ENCODE measurements around the gene RPL29.

Gene RPL29

GRCh38 chr3:52007291-52007690 is 11.6 kb upstream of the RPL29 start:
- no peak for ATAC-seq
- TF ChIP-seq ISL1 (CRISPR knock-in tag; IDR thresholded peaks at IDR 0.05) (no peak), GLIS3 (CRISPR knock-in tag; IDR thresholded peaks at IDR 0.05) (no peak), OSR1 (CRISPR knock-in tag; IDR thresholded peaks at IDR 0.05) (no peak), ZNF70 (CRISPR knock-in tag; IDR thresholded peaks at IDR 0.05) (no peak), RARB (CRISPR knock-in tag; IDR thresholded peaks at IDR 0.05) (no peak), ZFP30 (CRISPR knock-in tag; IDR thresholded peaks at IDR 0.05) (no peak), ESRRG (CRISPR knock-in tag; IDR thresholded peaks at IDR 0.05) (no peak)
- TF ChIP-seq, protein P1, sequence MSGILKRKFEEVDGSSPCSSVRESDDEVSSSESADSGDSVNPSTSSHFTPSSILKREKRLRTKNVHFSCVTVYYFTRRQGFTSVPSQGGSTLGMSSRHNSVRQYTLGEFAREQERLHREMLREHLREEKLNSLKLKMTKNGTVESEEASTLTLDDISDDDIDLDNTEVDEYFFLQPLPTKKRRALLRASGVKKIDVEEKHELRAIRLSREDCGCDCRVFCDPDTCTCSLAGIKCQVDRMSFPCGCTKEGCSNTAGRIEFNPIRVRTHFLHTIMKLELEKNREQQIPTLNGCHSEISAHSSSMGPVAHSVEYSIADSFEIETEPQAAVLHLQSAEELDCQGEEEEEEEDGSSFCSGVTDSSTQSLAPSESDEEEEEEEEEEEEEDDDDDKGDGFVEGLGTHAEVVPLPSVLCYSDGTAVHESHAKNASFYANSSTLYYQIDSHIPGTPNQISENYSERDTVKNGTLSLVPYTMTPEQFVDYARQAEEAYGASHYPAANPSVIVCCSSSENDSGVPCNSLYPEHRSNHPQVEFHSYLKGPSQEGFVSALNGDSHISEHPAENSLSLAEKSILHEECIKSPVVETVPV (CRISPR knock-in tag; IDR thresholded peaks at IDR 0.05), result no peak

- TF ChIP-seq ZC3H10 (CRISPR knock-in tag; IDR thresholded peaks at IDR 0.05), result no peak
- TF ChIP-seq GLIS3 (CRISPR knock-in tag; IDR thresholded peaks at IDR 0.05), result no peak
- ATAC-seq, result no peak
These were observed 11.1 kb upstream of the RPL29 start for GRCh38 chr3:52006820-52007133.

DNA sequence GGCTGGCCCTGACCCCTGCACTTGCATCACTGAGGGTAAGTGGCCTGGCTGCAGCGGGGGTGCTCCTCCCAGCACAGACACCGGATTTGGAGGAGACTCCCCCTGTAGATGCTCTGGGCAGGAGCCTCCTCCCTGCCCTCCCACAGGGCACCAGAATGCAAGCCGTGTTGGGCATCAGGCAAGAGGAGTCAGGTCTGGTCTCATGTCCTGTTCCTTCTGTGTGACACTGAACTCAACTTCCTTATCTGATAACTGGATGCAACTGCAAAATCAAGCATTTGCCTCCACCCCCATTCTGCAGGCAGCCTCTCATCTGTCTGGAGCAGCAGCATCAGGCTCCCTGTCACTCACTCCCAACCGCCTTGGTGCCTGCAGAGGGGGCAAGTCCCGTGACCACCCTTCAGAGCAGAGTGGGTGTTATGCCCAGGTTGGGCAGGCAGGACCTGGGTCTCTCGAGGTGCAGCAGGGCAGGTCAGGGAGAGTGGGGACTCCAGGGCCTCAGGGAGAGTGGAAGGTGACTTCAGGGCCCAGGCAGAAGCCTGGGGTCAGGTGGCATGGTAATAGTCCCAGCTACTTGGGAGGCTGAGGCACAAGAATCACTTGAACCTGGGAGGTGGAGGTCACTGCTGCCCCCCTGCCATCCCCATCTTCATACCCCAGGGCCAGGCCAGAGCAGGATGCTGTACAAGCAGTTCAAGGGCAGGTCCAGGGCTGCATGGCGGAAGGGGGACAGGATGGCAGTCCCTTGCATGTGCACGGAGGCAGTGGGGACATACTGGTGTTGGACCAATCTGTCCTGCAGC is 10.5 kb upstream of the RPL29 start:
- ATAC-seq, result peak; percentile 18
- TF ChIP-seq ESRRG (CRISPR knock-in tag; IDR thresholded peaks at IDR 0.05) (no peak), ZNF8 (CRISPR knock-in tag; IDR thresholded peaks at IDR 0.05) (no peak), ZFP30 (CRISPR knock-in tag; IDR thresholded peaks at IDR 0.05) (no peak), GLIS3 (CRISPR knock-in tag; IDR thresholded peaks at IDR 0.05) (no peak)

- ATAC-seq, result peak; percentile 63
- TF ChIP-seq, protein P2, sequence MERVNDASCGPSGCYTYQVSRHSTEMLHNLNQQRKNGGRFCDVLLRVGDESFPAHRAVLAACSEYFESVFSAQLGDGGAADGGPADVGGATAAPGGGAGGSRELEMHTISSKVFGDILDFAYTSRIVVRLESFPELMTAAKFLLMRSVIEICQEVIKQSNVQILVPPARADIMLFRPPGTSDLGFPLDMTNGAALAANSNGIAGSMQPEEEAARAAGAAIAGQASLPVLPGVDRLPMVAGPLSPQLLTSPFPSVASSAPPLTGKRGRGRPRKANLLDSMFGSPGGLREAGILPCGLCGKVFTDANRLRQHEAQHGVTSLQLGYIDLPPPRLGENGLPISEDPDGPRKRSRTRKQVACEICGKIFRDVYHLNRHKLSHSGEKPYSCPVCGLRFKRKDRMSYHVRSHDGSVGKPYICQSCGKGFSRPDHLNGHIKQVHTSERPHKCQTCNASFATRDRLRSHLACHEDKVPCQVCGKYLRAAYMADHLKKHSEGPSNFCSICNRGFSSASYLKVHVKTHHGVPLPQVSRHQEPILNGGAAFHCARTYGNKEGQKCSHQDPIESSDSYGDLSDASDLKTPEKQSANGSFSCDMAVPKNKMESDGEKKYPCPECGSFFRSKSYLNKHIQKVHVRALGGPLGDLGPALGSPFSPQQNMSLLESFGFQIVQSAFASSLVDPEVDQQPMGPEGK (CRISPR knock-in tag; IDR thresholded peaks at IDR 0.05; ENCODE audit: borderline replicate concordance), result peak; percentile 30; the same call in 1 of the 2 replicates
- TF ChIP-seq SNAI2 (CRISPR knock-in tag; IDR thresholded peaks at IDR 0.05), result no peak
These were observed 9.9 kb upstream of the RPL29 start for GRCh38 chr3:52005571-52005986.

GRCh38 chr3:52004906-52005395 is 9.3 kb upstream of the RPL29 start:
- no peak for TF ChIP-seq RARB (CRISPR knock-in tag; IDR thresholded peaks at IDR 0.05)
- ATAC-seq, result no peak

GRCh38 chr3:52004163-52004787 is 8.6 kb upstream of the RPL29 start:
- peak; percentile 53 for ATAC-seq
- TF ChIP-seq OSR1 (CRISPR knock-in tag; IDR thresholded peaks at IDR 0.05), result no peak

GRCh38 chr3:52002748-52003147 is 7.1 kb upstream of the RPL29 start:
- TF ChIP-seq, protein P2 (CRISPR knock-in tag; IDR thresholded peaks at IDR 0.05; ENCODE audit: borderline replicate concordance), result no peak
- no peak for TF ChIP-seq ZNF8 (CRISPR knock-in tag; IDR thresholded peaks at IDR 0.05)
- no peak for ATAC-seq

GRCh38 chr3:52001443-52001974 is 5.8 kb upstream of the RPL29 start:
- peak; percentile 86 for ATAC-seq
- TF ChIP-seq TOX (CRISPR knock-in tag; IDR thresholded peaks at IDR 0.05; ENCODE audit: borderline replicate concordance), result no peak
- TF ChIP-seq BACH2 (CRISPR knock-in tag; IDR thresholded peaks at IDR 0.05; ENCODE audit: borderline replicate concordance), result no peak
- TF ChIP-seq, protein P3, sequence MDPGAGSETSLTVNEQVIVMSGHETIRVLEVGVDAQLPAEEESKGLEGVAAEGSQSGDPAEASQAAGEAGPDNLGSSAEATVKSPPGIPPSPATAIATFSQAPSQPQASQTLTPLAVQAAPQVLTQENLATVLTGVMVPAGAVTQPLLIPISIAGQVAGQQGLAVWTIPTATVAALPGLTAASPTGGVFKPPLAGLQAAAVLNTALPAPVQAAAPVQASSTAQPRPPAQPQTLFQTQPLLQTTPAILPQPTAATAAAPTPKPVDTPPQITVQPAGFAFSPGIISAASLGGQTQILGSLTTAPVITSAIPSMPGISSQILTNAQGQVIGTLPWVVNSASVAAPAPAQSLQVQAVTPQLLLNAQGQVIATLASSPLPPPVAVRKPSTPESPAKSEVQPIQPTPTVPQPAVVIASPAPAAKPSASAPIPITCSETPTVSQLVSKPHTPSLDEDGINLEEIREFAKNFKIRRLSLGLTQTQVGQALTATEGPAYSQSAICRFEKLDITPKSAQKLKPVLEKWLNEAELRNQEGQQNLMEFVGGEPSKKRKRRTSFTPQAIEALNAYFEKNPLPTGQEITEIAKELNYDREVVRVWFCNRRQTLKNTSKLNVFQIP (CRISPR knock-in tag; IDR thresholded peaks at IDR 0.05; ENCODE audit: borderline replicate concordance, low read depth), result no peak
- no peak for TF ChIP-seq PPARA (CRISPR knock-in tag; IDR thresholded peaks at IDR 0.05; ENCODE audit: borderline replicate concordance)
- TF ChIP-seq OSR1 (CRISPR knock-in tag; IDR thresholded peaks at IDR 0.05), result no peak
- TF ChIP-seq, protein P1 (CRISPR knock-in tag; IDR thresholded peaks at IDR 0.05), result no peak
- no peak; the same call in 1 of the 2 replicates for TF ChIP-seq TCF4 (CRISPR knock-in tag; IDR thresholded peaks at IDR 0.05; ENCODE audit: borderline replicate concordance)
- TF ChIP-seq ZFP30 (CRISPR knock-in tag; IDR thresholded peaks at IDR 0.05), result no peak
